HG03558 (cell line): ENCODE data around the gene CANT1.

ENCODE experiments used
- ATAC-seq: cut with Tn5 transposase; IDR thresholded peaks from one replicate; pipeline ENCODE4 v1.9.1; 2021; ENCODE audit warnings: moderate number of reproducible peaks; ENCODE audit not compliant: unreplicated experiment; ENCODE audit errors: extremely low read depth

Gene CANT1

DNA sequence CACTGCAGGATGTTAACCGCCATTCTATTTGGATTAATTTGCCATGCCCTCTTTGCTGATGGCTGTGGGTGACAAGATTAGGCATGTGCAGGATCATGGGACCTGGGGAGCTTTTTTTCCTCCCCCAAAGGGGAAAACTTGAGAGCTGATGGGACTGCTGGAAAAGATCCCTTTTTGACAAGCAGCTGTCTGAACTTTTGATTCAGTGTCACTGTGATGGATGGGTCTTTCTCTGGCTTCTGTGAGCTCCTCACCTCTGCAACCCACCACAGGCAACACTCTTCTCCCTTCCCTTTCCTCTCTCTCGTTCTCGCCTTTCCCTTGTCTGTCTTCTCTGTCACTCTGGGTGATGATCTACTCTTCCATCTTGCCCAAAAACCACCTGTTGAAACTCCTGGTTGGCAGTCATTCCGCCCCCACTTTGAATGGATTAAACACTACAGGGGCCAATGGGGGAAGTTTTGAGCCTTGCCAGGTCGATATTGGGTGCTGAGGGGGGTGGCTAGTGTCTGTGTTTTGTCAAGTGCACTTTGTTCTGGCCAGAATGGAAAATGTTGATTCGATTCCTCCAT, 3.1 kb upstream of the CANT1 start:
- no peak for ATAC-seq

DNA sequence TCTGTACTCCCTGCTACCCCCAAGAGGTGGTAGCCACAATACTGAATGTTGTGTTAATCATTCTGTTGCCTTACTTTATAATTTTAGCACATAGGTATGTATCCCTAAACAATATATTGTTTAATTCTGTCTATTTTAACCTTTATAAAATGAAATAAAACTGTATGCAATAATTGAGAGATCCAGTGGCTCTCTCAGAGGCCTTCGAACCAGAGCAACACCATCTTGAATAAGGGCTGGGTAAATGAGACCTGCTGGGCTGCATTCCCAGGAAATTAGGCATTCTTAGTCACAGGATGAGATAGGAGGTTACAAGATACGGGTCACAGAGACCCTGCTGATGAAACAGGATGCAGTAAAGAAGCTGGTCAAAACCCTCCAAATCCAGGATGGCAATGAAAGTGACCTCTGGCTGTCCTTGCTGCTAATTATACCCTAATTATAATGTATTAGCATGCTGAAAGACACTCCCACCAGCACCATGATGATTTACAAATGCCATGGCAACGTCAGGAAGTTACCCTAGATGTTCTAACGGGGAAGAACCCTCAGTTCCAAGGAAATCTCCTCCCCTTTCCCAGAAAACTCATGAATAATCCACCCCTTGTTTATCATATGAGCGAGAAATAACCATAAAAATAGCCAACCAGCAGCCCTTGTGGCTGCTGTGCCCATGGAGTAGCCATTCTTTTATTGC, 2.0 kb upstream of the CANT1 start:
- ATAC-seq, result no peak

DNA sequence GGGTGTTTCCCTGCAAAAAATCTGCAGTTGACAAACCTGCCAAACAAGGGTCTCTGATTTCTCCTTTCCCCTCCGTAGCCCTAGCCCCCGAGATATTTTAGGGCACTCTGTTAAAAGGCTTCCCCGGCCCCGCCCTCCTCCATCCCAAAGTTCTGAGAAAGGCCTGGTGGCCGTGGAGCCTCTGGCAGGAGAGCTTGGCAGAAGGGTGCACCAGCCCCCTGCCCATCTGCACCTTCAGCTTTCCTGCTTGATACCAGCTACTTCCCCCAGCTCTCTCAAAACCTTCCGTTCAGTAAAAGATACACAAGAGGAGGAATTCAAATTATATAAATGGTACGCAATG, 711 bp upstream of the CANT1 start:
- ATAC-seq, result no peak

DNA sequence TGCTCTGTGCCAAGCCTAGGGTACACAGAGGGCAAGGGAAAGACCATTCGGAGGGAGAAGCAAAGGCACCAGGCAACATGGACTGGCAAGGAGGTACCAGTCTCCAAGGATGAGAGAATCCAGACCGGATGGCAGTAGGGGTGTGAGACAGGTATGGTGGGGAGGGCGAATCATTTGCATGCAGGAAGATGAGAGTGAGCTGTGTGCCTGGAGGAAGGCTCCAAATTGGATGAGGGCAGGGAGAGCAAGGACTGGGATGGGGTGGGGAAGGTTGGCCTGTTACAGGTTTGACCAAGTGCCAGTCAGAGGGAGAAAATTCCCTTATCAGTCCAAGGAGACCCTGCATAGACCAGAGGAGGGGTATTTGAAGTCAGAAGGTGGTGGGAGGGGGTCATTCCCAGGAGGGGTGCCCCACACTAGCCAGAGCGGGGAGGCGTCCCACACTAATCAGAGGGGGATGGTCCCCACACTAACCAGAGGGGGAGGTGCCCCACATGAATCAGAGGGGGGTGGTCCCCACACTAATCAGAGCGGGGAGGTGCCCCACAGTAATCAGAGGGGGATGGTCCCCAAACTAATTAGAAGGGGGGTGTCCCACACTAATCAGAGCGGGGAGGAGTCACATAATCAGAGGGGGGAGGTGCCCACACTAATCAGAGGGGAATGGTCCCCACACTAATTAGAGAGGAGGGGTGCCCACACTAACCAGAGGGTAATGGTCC, 737 bp downstream of the CANT1 start:
- no peak for ATAC-seq

DNA sequence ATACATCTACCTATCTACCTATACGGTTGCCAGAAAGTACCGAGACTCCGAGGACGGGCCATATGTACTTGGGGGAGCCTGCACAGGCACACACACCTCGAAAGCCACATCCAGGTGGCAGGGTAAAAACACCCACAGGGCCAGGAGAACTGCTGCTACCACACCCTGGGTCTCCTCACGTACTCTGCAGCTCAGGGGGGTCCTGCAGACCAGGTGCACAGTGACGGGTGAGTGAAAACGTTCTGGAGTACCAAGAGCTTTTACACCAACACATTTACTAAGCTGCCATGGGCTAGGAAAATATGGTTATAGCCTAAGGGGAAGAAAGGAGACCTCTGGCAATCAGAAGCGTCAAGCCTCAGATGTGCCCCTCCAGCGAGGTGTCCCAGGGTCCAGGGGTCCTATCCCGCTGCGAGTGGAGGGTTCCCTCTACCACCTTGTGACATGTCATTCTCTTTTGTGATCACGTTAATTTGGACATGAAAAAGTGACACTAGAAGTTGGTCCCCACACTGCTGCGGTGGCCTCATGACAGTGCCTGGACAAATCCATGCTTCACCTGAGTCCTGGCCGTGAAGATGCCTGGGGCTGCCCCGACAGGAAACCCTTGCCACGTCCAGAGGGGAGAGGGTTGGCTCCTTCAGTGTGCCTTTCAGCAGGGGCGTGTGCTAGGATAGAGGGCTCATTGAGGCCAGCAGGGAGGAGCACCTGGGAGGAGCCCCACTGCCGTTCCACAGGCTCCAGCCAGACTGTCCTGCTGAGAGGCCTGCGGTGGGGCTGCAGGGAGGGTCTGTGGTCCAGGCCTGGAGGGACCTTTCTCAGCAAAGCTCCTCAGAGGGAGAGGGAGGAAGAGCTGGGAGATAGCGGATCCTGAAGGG, 1.8 kb downstream of the CANT1 start:
- no peak for ATAC-seq

DNA sequence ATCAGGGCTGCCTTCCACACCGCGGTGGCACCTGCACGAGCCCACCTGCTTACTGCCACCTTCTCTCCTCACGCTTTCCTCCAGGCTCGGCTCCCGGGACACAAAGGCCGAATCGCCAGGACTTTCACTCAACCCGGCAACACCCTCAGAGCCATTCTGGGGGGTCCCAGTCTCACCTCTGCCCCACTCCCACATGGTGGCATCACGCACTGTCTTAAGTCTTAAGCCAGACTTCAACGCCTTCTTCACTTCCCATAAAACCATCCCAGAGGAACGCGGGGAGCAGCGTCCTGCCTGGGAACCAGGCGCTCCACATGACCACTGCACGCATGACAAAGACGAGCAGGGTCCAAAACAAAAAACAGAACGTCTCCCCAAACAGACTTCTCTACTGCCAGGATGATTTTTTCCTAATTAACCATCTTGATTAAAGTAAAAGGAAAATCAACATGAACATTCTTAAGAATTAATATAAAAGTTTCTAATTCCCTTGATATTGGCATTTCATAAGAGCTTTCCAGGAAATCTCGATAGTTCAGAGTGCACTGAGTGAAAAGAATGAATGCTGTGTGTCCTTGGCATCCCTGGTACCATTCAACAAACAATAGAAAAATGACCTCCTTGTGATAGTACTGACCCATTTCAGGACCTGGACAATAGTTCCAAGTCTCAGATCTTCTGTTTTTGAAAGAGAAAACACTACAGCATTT, 2.6 kb downstream of the CANT1 start:
- no peak for ATAC-seq

DNA sequence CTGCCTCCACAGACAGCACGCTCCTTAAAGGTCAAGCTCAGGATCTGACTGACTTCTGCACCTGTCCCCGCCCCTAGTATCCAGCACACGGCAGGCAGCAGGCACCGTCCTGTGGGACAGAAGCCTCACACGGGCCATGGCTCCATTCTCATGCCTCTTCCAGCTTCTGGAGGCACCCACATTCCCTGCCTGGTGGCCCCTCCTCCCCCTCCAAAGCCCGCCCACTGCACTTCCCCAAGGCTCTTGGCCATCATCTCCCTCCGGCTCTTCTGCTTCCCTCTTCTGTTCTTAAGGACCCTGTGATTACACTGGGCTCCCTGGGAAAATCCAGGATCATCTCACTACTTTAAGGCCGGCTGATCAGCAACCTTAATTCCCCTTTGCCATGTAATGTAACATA, 3.5 kb downstream of the CANT1 start:
- no peak for ATAC-seq

DNA sequence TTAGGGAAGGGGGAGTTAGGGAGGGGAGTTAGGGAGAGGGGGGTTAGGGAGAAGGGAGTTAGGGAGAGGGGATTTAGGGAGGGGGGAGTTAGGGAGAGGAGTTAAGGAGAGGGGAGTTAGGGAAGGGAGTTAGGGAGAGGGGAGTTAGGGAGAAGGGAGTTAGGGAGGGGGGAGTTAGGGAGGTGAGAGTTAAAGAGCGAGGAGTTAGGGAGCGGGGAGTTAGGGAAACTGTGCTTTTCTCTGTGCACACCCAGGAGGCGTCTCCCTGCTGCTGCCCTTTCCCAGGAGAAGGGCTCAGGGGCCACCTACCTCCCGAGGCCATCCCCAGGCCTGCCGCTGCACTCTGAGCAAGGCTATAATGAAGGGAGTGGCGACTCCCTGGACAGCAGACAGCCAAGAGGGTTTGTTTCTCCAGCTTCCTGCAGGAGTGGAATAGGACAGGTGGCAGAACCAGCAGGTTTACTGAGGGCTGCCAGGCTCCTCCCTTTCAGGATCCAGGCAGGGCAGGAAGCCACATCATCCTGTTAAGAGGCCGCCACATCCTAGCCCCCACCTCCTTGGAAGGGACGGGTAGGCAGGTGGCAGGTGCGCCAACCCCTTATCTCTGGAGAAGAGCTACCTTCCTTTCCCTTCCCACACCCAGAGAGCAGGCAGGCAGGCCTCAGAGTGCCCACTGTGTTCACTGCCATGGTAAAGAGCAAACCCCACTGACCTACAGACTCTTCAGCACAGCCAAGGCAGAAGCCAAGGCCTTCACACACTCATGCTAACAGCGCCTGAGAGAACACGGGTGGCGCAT, 4.3 kb downstream of the CANT1 start:
- ATAC-seq, result no peak

DNA sequence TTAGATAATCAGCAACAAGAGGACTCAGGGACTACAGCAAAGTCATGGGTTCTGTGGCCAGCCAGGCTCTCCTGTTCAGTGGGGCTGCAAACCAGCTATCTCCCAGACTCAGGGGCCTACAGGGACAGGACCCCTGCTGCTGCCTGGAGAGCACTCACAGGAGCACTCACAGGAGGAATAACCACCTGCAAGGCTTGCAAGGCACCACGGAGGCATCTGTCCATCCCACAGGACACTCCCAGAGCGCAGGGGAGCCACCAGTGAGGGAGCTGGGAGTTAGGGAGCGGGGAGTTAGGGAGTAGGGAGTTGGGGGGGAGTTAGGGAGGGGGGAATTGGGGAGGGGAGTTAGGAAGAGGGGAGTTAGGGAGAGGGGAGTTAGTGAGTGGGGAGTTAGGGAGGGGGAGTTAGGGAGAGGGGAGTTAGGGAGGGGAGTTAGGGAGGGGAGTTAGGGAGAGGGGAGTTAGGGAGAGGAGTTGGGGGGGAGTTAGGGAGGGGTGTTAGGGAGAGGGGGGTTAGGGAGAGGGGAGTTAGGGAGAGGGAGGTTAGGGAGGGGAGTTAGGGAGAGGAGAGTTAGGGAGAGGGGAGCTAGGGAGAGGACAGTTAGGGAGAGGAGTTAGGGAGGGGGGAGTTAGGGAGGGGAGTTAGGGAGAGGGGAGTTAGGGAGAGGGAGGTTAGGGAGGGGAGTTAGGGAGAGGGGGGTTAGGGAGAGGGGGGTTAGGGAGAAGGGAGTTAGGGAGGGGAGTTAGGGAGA, 5.7 kb downstream of the CANT1 start:
- ATAC-seq, result no peak

DNA sequence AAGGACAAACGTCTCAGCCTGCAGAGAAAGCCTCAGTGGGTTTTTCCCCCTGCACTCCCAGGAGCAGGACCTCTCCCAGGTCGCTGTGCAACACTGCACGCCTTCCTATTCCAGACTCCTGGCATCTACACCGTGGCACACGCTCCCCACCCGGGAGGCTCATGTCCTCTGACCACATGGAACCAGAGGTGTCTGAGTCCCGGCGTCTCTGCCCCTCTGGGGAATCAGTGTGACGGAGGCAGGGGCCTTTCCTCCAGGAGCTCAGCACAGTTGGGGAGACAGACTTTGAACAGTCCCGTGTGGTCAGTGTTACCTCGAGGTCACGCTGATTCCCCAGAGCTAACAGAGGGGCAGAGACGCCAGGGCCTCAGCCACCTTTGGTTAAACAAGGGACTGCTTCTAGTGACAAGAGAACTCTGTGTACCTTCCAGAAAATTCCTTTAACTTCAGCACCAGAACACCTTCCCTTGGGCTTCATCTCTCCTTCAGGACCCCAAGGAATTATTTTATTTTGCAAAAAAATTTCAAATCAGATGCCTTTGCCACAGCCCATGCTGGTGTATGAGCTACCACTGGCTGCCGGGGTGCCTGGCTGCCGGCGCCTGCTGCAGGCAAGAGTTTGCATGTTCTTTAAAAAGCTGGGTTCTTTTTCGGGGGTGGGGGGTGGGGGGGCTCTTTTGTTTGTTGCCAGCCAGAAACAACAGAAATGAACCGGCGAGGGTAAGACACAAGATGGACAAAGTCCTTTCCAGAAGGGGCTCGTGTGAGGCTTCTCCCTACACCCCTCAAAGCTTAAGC, 6.6 kb downstream of the CANT1 start:
- no peak for ATAC-seq

DNA sequence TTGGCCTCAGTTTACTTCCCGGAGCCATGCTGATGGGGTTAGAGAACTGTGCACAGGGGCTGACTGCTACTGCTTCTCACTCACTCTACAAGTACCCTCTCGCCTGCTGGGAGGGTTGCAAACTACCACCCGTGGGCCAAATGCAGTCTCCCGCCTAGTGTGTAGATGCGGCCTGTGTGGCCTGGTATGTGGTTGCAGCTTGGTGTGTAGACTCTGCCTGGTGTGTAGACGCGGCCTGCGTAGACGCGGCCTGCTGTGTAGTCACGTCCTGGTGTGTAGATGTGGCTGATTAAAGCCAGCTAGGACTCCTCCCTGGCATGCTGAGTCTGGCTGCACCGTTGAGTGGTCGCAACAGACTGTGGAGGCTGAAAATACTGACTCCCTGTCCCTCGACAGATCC, 7.3 kb downstream of the CANT1 start:
- no peak for ATAC-seq

DNA sequence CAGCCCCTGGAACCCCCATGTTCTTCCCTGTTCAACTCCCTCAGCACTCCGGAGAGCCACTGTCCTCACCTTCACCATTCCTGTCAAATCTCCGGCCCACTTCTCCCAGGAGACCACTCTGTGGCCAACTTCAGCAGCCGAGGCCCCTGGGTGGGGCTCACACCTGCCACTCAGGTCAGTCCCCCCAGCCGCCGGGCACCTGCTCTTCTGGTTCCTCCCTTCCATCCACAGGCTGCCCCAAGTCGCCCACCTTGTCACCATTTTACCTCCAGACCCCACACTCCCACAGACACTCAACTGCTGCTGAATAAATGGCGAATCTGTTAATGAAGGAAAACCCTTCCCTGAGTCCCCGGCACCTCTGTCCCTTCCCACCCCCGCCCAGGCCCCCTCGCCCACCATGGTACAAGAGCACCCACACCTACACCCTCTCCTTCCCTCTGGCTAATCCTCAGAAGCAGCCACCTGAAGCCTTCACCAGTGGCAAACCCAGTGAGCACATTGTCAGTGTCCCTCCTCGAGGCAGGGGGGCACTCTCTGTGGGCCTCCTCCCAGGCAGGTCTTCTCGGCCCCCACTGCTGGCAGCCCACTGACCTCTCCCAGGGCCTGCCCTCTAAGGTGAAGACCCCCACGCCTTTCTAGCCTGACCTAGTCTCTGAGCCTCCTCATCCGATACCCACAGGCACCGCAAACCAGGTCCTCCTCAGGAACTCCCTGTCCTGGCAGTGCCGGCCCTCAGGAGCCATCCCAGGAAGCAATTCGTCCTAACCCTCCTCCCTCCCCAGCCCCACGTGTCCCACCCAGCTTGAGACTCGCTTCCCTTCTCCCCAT, 8.2 kb downstream of the CANT1 start:
- ATAC-seq, result no peak

DNA sequence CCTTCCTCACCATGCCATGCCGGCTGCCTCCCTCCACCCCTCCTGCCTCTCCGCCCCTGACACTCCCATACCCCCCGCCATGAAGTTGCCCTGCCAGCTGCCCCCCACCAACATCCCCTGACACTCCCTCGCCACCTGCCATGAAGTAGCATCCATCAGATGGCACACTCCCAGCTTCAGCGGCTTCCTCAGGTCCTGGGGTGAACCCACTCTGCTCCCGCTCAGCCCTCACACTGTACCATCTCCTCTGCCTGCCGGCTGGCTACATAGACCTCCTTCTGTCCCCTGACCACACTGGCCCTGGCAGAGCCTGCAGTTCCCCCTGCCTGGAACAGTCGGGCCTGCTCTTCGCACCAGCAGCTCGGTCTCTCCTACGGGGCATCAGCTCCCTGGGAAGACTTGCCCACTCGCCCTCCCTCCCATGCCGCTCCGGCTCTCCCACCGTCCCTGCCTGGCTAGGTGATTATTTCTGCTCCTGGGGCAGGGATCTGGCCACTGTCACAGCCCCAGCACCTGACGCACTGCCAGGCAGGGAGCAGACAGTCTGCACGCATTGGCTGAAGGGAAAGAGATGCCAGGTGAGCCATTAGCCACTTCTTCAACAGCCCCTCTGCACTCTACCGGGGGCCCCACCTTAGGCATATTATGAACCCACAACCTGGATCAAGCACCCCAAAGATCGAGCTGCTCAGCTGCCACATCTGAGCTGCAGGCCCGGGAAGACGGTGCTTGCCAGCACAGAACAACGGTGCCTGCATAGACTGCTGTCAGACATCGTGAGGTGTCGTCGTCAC, 9.0 kb downstream of the CANT1 start:
- no peak for ATAC-seq

DNA sequence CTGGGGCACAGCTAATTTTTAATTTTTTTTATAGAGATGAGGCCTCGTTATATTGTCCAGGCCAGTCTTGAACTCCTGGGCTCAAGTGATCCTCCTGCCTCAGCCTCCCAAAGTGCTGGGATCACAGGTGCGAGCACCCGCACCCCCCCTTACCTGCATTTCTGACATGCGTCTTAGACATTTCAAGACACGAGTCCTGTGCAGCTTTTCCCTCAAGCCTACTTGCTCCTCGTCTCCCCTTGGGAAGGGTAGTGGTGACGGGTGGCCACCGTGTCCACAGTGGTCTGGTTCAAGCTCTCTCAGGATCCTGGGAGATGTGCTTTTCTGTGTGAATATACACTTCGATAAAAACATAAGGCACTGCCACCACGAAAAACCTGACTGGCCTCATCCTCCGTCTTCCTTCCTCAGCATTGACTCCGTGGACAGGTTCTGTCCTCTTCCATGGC, 9.6 kb downstream of the CANT1 start:
- ATAC-seq, result no peak

DNA sequence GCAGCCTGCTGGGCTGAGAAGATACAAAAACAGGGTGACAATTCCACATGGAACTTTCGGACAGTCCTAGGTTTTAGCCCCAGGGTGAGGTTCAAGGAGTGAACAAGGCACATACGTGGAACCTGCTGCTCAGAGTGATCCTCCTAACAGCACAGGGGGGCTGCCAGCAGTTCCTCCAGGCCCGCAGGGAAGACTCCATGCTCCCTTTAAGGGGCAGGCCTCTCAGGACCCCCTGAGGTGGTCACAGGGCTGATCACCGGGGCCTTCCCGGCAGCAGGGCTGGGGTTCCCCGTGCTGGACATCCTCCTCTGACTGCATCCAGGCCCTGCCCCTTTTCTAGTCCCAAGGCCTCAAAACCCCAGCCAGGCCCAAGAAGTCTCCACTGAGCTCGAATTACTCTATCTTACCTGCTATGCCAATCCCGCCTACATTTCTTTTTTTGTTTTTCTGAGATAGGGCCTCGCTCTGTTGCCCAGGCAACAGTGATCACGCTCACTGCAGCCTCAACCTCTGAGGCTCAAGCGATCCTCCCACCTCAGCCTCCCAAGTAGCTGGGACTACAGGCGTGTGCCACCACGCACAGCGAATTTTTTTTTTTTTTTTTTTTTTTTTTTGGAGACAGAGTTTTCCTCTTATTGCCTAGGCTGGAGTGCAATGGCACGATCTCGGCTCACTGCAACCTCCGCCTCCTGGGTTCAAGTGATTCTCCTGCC, 10.4 kb downstream of the CANT1 start:
- no peak for ATAC-seq
